Renal pelvis (tissue), 12 donors: ENCODE measurements around the gene KBTBD7. TPM values are rescaled to one million over a fixed set of nuclear protein-coding genes. Genes with fewer than 3 reads are reported as not detected.

Source experiments
- DNase-seq: peaks from one replicate; pipeline ENCODE4 v3.0.0-alpha.2; 2013
- long read RNA-seq, 16 experiments: transcript quantifications; one replicate each; lab custom pipeline, GENCODE V29; 2026
- polyA plus RNA-seq, 3 donors: library from polyadenylated mRNA; unstranded; fragments of 120-200 nt; gene quantifications; one replicate each; pipeline ENCODE4 v1.2.1, GENCODE V29; 2013; ENCODE audit not compliant: insufficient read length in 3 of 3

KBTBD7 gene
- polyA plus RNA-seq: 10 to 100 TPM; 17.6 to 19.4 (median 19.1) TPM
- long read RNA-seq, donor 1, full-length matches to known transcripts: 14 of 14 reads
- long read RNA-seq, donor 1, partial matches to known transcripts: 0 of 14 reads
- long read RNA-seq, donor 1, other reads (novel, unspliced or antisense): 0 of 14 reads
- long read RNA-seq, donor 2, full-length matches to known transcripts: 10 of 10 reads
- long read RNA-seq, donor 2, partial matches to known transcripts: 0 of 10 reads
- long read RNA-seq, donor 2, other reads (novel, unspliced or antisense): 0 of 10 reads
- long read RNA-seq, donor 3, full-length matches to known transcripts: 27 of 27 reads
- long read RNA-seq, donor 3, partial matches to known transcripts: 0 of 27 reads
- long read RNA-seq, donor 3, other reads (novel, unspliced or antisense): 0 of 27 reads
- long read RNA-seq, donor 4, full-length matches to known transcripts: 7 of 7 reads
- long read RNA-seq, donor 4, partial matches to known transcripts: 0 of 7 reads
- long read RNA-seq, donor 4, other reads (novel, unspliced or antisense): 0 of 7 reads
- long read RNA-seq, donor 5, full-length matches to known transcripts: 3 of 3 reads
- long read RNA-seq, donor 5, partial matches to known transcripts: 0 of 3 reads
- long read RNA-seq, donor 5, other reads (novel, unspliced or antisense): 0 of 3 reads
- long read RNA-seq, donor 6, full-length matches to known transcripts: 23 of 23 reads
- long read RNA-seq, donor 6, partial matches to known transcripts: 0 of 23 reads
- long read RNA-seq, donor 6, other reads (novel, unspliced or antisense): 0 of 23 reads
- long read RNA-seq, donor 7, full-length matches to known transcripts: 22 of 22 reads
- long read RNA-seq, donor 7, partial matches to known transcripts: 0 of 22 reads
- long read RNA-seq, donor 7, other reads (novel, unspliced or antisense): 0 of 22 reads
- long read RNA-seq, donor 8, full-length matches to known transcripts: 1 of 1 reads
- long read RNA-seq, donor 8, partial matches to known transcripts: 0 of 1 reads
- long read RNA-seq, donor 8, other reads (novel, unspliced or antisense): 0 of 1 reads
- long read RNA-seq, donor 9, full-length matches to known transcripts: 18 of 18 reads
- long read RNA-seq, donor 9, partial matches to known transcripts: 0 of 18 reads
- long read RNA-seq, donor 9, other reads (novel, unspliced or antisense): 0 of 18 reads
- long read RNA-seq, donor 10, full-length matches to known transcripts: 22 of 22 reads
- long read RNA-seq, donor 10, partial matches to known transcripts: 0 of 22 reads
- long read RNA-seq, donor 10, other reads (novel, unspliced or antisense): 0 of 22 reads
- long read RNA-seq, donor 11, full-length matches to known transcripts: 15 of 15 reads
- long read RNA-seq, donor 11, partial matches to known transcripts: 0 of 15 reads
- long read RNA-seq, donor 11, other reads (novel, unspliced or antisense): 0 of 15 reads
- long read RNA-seq, donor 12, full-length matches to known transcripts: 17 of 17 reads
- long read RNA-seq, donor 12, partial matches to known transcripts: 0 of 17 reads
- long read RNA-seq, donor 12, other reads (novel, unspliced or antisense): 0 of 17 reads
- long read RNA-seq, donor 13, full-length matches to known transcripts: 15 of 15 reads
- long read RNA-seq, donor 13, partial matches to known transcripts: 0 of 15 reads
- long read RNA-seq, donor 13, other reads (novel, unspliced or antisense): 0 of 15 reads
- long read RNA-seq, donor 14: 0 reads
- long read RNA-seq, donor 15, full-length matches to known transcripts: 12 of 12 reads
- long read RNA-seq, donor 15, partial matches to known transcripts: 0 of 12 reads
- long read RNA-seq, donor 15, other reads (novel, unspliced or antisense): 0 of 12 reads
- long read RNA-seq, donor 16, full-length matches to known transcripts: 17 of 17 reads
- long read RNA-seq, donor 16, partial matches to known transcripts: 0 of 17 reads
- long read RNA-seq, donor 16, other reads (novel, unspliced or antisense): 0 of 17 reads

- peak; percentile 94 for DNase-seq
These were observed at the start of gene KBTBD7 for GRCh38 chr13:41193919-41194824. Gene KBTBD7 (minus strand): TSS chr13:41194569. CDS start chr13:41194257, 312 bp downstream.

- no peak for DNase-seq
These were observed 47.3 kb upstream of the KBTBD7 start for GRCh38 chr13:41241626-41242025.

- DNase-seq: no peak
These were observed 42.0 kb upstream of the KBTBD7 start for GRCh38 chr13:41236369-41236768.

- DNase-seq: no peak
These were observed 38.5 kb upstream of the KBTBD7 start for GRCh38 chr13:41232578-41233480.

- DNase-seq: peak; percentile 16
These were observed 37.4 kb upstream of the KBTBD7 start for GRCh38 chr13:41231786-41232185.

- DNase-seq: no peak
These were observed 36.8 kb upstream of the KBTBD7 start for GRCh38 chr13:41231025-41231677.

- no peak for DNase-seq
These were observed 35.0 kb upstream of the KBTBD7 start for GRCh38 chr13:41229356-41229755.

- DNase-seq: no peak
These were observed 30.0 kb upstream of the KBTBD7 start for GRCh38 chr13:41224113-41225110.

GRCh38 chr13:41222259-41222852, 28.0 kb upstream of the KBTBD7 start:
- peak; percentile 47 for DNase-seq

GRCh38 chr13:41220401-41220800, 26.0 kb upstream of the KBTBD7 start:
- no peak for DNase-seq

- no peak for DNase-seq
These were observed 21.8 kb upstream of the KBTBD7 start for GRCh38 chr13:41216160-41216559.

- DNase-seq: no peak
These were observed 19.6 kb upstream of the KBTBD7 start for GRCh38 chr13:41213919-41214318.

- no peak for DNase-seq
These were observed 18.9 kb upstream of the KBTBD7 start for GRCh38 chr13:41213316-41213715.

- DNase-seq: no peak
These were observed 18.5 kb upstream of the KBTBD7 start for GRCh38 chr13:41212881-41213280.

- no peak for DNase-seq
These were observed 16.7 kb upstream of the KBTBD7 start for GRCh38 chr13:41211062-41211461.

GRCh38 chr13:41206467-41206866, 12.1 kb upstream of the KBTBD7 start:
- no peak for DNase-seq
